GM21786 (cell line): ENCODE data around the gene SCO2.

ENCODE experiments used
- ATAC-seq: cut with Tn5 transposase; IDR thresholded peaks from one replicate; pipeline ENCODE4 v1.9.1; 2021; ENCODE audit not compliant: unreplicated experiment

Gene SCO2

GRCh38 chr22:50482107-50483074, 43.0 kb downstream of the SCO2 start:
- ATAC-seq = no peak

DNA sequence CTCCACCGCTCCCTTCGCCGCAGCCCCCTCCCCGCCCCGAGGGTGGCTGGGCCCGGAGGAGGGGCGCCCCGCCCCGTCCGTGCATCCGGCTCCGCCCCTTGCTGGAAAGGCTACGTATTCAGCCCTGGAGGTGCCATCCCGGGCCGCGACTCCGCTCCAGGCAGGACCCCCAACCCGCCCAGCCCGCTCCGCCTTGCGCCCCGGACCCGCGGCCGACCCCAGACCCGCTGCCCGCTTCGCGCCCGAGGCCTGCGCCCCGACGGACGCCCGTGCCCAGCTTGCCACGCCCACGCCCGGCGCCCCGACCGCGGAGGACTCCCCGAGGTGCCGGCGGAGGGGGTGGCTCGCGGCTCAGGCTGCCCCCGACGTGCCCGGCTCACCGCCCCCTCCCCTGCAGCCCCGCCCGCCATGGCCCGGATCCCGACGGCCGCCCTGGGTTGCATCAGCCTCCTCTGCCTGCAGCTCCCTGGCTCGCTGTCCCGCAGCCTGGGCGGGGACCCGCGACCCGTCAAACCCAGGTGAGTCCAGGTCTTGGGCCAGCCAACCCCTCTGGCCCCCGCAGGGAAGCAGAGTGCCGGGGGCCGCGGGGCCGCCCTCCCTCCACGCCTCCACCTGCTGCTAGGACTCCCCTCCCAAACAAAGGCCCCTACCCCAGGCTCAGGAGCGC, 43.8 kb downstream of the SCO2 start, which contains the start of gene ADM2:
TSS of gene ADM2 (plus strand) at position 104 of the 667 bp plus-strand sequence. CDS start at position 409, 305 bp downstream.
- ATAC-seq = no peak

DNA sequence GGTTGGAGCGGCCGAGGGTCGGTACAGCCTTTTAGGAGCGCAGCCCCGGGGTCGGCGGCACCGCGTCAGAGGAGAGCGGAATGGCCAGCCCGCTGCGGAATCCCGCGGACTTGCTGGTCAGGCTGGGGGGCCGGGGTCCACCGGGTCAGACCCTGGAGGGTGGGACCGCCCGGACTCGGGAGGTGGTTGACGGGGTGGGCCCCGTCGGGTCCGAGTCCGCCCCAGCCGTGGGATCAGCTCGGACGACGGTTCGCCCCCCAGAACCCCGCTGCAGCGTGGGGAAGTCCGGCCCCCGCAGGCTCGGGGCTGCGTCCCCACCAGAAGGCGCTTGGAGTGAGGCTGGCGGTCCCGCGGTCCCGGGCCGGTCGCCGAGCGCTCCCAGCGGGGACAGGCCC, 44.4 kb downstream of the SCO2 start:
- no peak for ATAC-seq

- no peak for ATAC-seq
Observed at GRCh38 chr22:50479721-50480120, 45.7 kb downstream of the SCO2 start.

- no peak for ATAC-seq
Observed at GRCh38 chr22:50477923-50478322, 47.5 kb downstream of the SCO2 start.

DNA sequence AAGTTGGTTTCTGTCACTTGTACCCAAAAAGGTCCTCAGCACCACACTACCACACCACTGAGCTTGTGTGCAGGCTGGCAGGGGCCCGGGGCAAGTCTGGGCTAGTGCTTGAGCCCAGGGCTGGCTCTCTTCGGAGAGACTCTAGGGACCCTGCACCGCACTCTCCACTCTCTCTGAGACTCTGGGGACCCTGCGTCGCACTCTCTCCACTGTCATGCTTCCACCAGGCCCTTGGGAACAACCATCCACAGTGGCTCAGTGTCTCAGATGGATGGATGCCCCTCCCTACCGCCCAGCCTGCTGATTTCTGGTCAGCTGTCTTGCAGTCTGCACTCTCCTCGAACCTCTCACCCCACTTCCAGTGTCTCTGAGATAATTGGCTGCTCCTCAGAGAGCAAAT, 48.5 kb downstream of the SCO2 start:
- no peak for ATAC-seq

DNA sequence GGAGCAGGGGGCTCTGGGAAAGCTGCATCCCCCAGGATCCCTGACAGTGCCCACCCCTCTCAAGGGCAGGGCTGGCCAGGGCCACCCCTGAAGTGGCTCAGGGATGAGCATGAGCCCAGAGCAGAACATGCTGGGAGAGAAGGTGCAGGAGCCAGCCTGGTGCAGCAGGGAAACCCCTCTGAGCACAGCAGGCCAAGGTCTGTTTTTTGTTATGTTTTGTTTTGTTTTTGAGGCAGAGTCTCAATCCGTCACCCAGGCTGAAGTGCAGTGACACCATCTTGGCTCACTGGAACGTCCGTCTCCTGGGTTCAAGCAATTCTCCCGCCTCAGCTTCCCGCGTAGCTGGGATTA, 49.8 kb downstream of the SCO2 start:
- no peak for ATAC-seq

- ATAC-seq = peak; percentile 57
Observed at GRCh38 chr22:50474710-50475651, 50.4 kb downstream of the SCO2 start, which contains the start of gene SBF1. Gene SBF1, minus strand, starts transcription at chr22:50475035. Its CDS starts 195 bp downstream, at chr22:50474840.

GRCh38 chr22:50473855-50474671, 51.3 kb downstream of the SCO2 start:
- no peak for ATAC-seq
